H1 (cell line): ENCODE results near the gene NOTUM. TPM values are rescaled to one million over a fixed set of nuclear protein-coding genes. Genes with fewer than 3 reads are reported as not detected.

Source experiments
- CHD7 ChIP-seq: fragments of 300-600 bp; sonication (generic); IDR thresholded peaks from 2 replicates; pipeline ENCODE4 v1.7.1; 2012; ENCODE audit warnings: low read length, moderate library complexity, mild to moderate bottlenecking, inconsistent platforms; ENCODE audit not compliant: insufficient replicate concordance
- polyA plus RNA-seq, 7 experiments: library from polyadenylated mRNA; depleted of rRNA in 3 of 7; stranded (reverse) in 5 of 7; unstranded in 2 of 7; fragments of >200 nt in 5 of 7; fragments of 200-250 nt in 2 of 7; gene quantifications; 1 replicate in 5 of 7; 2 replicates in 1 of 7; 4 replicates in 1 of 7; pipeline versions ENCODE4 v1.2.1 to v1.2.3, GENCODE V29; 2011 to 2013; ENCODE audit warnings: missing spikeins in 2 of 7, mixed read lengths in 2 of 7
- total RNA-seq: library from RNA; stranded (reverse); fragmentation: NEBNext Ultra II Directional; extraction: Animal tissue kit (Norgen Biotek cat#: 25700); gene quantifications from 2 replicates; pipeline ENCODE4 v1.2.1, GENCODE V29; 2021

NOTUM gene
- total and polyA plus RNA-seq, 2 of the 8 experiments (the other 6 are each of a cell fraction or from before 2014, with no cell fraction given), result 0.45 to 0.76 TPM

GRCh38 chr17:81907219-81908145, 53.5 kb downstream of the NOTUM start (continued):
- TF ChIP-seq CHD7, result no peak
- TF ChIP-seq, all 59 proteins: peak for 1
